Nephron progenitor cell (in vitro differentiated cells): ENCODE data around the gene ANXA3.
A peak's percentile ranks its signal among the peaks of the same experiment; 100 is the strongest.

Source experiments
- DNase-seq: peaks from one replicate; pipeline ENCODE4 v3.0.0; 2021
- H3K27ac Mint-ChIP-seq: 2 replicates; pipeline ENCODE4 v1.8.0; 2021; ENCODE audit warnings: mild to moderate bottlenecking, moderate library complexity, mixed read lengths
- H3K27me3 Mint-ChIP-seq: 2 replicates; pipeline ENCODE4 v1.8.0; 2021; ENCODE audit warnings: mild to moderate bottlenecking, low read depth, mixed read lengths; ENCODE audit not compliant: poor library complexity
- H3K36me3 Mint-ChIP-seq: 2 replicates; pipeline ENCODE4 v1.8.0; 2021; ENCODE audit warnings: low read depth, mixed read lengths
- H3K4me1 Mint-ChIP-seq: 2 replicates; pipeline ENCODE4 v1.8.0; 2021; ENCODE audit warnings: mixed read lengths
- H3K4me3 Mint-ChIP-seq: 2 replicates; pipeline ENCODE4 v1.8.0; 2021; ENCODE audit warnings: mild to moderate bottlenecking, moderate library complexity, mixed read lengths
- H3K9me3 Mint-ChIP-seq: 2 replicates; pipeline ENCODE4 v1.8.0; 2021; ENCODE audit warnings: mild to moderate bottlenecking, moderate library complexity, mixed read lengths
- TF ChIP-seq, protein P1 (sequence below): fragments of 200-600 bp; sonication (generic); IDR thresholded peaks from 2 replicates; pipeline ENCODE4 v1.5.0; 2021; ENCODE audit warnings: antibody characterized with exemption

Gene ANXA3

DNA sequence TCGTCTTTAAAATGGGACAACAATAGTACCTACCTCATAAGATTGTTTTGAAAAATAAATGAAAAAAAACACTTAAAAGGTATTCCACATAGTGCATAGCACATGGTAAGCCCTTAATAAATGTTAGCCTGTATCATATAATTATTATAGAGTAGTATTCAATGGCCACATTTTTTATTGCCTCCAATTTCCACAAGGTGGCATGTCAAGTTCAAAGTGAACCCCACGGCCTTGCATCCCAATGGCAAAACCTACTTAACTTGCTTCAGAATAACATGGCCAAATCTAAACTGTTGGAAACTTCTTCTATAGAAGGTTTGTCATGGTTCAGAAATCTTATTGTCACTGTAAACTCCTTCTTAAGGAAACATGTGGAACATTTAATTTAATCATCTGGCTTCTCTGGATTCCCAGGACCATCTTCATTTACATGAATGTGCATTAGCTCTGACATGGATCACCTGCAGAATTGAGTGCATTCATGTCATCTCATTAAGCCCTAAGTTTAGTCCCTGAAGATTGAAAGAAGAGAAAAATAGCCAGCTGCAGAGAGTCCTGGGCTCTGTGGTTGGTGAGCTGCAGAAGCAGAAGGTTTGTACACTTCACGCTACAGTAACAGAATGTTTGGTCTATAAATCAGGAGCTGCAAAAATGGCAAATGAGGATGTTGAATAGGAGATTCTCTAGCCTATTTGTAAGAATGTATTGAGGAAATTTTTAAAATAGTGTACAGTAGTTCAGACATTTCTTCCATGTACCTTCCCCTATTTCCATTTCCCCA is 61.0 kb downstream of the ANXA3 start:
- DNase-seq: no peak
- Mint-ChIP-seq H3K27me3 (peaks cover 9% of the 10 kb centered on the region), H3K4me3 (no peak overlapping the region), H3K27ac (no peak overlapping the region), H3K9me3 (no peaks in the 10 kb centered on the region), H3K4me1 (peaks cover 27% of the 10 kb centered on the region), H3K36me3 (no peaks in the 10 kb centered on the region)
- TF ChIP-seq, protein P1, sequence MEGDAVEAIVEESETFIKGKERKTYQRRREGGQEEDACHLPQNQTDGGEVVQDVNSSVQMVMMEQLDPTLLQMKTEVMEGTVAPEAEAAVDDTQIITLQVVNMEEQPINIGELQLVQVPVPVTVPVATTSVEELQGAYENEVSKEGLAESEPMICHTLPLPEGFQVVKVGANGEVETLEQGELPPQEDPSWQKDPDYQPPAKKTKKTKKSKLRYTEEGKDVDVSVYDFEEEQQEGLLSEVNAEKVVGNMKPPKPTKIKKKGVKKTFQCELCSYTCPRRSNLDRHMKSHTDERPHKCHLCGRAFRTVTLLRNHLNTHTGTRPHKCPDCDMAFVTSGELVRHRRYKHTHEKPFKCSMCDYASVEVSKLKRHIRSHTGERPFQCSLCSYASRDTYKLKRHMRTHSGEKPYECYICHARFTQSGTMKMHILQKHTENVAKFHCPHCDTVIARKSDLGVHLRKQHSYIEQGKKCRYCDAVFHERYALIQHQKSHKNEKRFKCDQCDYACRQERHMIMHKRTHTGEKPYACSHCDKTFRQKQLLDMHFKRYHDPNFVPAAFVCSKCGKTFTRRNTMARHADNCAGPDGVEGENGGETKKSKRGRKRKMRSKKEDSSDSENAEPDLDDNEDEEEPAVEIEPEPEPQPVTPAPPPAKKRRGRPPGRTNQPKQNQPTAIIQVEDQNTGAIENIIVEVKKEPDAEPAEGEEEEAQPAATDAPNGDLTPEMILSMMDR: peak; percentile 19

DNA sequence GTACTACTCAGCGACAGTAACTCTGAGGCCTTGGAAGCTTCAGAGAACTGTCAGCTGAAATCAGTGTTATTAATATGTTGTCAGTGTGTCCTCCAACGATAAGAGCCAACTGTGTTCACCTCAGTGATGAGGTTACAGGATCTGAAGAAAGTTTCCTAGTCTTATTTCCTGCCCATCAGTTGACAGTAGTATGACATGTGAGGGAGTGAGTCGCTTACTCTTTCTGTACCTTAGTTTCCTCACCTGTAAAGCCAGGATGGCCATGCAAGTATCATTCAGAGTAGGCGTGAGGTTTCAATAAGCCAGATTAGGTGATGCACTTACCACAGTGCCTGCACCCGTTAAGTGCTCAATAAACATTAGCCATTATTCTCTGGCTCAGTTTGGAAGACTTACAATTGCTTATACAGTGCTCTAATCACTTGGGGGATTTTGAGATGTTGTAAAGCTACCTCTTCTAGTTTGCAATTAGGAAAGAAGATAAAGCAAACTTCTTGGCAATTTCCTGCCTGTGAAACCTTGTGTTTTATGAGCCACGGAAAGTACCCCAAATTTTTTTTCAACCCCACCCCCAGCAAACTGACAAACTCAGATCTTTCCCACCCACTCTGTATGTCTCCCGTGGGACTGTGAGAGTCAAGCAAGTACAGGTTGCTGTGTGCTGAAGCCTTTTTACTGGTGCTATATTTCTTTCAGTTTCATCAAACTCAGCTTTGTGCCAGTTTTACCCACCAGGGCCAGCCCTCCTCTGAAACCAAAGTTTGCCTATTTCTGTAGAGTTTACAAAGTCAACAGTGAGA is 62.2 kb downstream of the ANXA3 start:
- peaks cover 27% of the 10 kb centered on the region for H3K4me1 Mint-ChIP-seq
- H3K4me3 Mint-ChIP-seq: no peak overlapping the region
- H3K27ac Mint-ChIP-seq: peak overlapping the region; percentile 90
- no peak for DNase-seq
- TF ChIP-seq, protein P1: no peak
- H3K36me3 Mint-ChIP-seq: no peaks in the 10 kb centered on the region
- H3K9me3 Mint-ChIP-seq: no peaks in the 10 kb centered on the region
- peaks cover 5% of the 10 kb centered on the region for H3K27me3 Mint-ChIP-seq

DNA sequence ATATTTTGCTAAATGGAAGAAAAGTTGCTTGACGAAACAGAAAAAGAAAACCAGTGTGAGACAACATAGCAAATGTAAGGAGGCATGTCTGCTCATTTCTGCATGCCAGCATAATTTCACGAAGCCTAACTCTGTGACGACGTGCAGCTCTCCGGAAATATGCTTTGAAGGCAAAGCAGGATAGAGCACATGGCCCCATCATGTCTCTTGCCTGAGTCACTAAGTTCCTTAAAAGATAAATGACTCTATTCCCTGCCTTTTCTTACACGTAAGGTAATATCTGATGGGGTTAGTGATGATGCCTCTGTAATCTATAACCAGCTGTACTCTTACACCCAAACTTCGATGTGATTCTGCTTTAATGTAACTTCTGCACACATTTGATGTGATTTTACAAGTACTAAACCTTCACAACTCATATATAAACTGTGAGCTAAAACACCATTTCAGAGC is 64.5 kb downstream of the ANXA3 start:
- Mint-ChIP-seq H3K4me1 (peaks cover 30% of the 10 kb centered on the region), H3K36me3 (no peaks in the 10 kb centered on the region), H3K27ac (no peak overlapping the region), H3K9me3 (no peaks in the 10 kb centered on the region), H3K27me3 (peaks cover 5% of the 10 kb centered on the region), H3K4me3 (no peak overlapping the region)
- TF ChIP-seq, protein P1: no peak
- no peak for DNase-seq

DNA sequence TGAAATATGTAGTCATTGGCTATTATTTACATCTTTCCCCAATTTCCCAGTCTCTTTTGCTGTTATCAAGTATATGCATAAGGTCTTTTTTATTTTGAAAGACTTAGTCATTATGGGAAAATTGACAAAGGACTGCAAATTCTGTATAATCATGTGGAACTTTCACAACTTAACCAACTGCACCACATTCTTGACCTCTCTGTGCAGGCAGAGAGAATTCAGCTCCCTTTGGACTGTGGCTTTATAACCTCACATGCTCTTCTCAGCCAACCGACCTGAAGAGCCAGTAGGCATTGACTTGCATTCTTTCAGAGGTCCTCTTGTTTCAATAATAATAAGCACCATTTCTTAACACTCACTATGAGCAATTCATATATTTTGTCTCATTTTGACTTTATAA is 66.9 kb downstream of the ANXA3 start:
- H3K36me3 Mint-ChIP-seq: no peaks in the 10 kb centered on the region
- no peak overlapping the region for H3K27ac Mint-ChIP-seq
- DNase-seq: no peak
- peaks cover 46% of the 10 kb centered on the region for H3K4me1 Mint-ChIP-seq
- no peak overlapping the region for H3K4me3 Mint-ChIP-seq
- no peaks in the 10 kb centered on the region for H3K27me3 Mint-ChIP-seq
- no peaks in the 10 kb centered on the region for H3K9me3 Mint-ChIP-seq
- TF ChIP-seq, protein P1: no peak

DNA sequence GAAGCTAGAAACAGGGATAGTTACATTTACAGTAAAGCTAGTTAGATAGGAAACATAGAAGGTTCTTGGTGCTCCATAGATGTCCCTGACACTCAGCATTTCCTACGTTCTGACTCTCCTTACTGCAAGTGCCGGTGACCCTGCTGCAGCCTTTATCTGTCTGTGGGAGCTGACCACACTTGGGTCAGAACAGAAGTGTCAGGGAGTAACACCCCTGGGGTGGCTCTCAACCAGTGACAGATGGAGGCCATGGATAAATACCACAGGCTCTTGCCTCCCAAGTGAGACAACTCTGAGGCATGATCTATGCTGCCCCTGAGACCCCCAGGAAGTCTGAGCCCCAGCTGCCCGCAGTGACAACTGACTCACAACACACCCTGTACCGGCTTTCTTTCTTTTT is 69.8 kb downstream of the ANXA3 start:
- Mint-ChIP-seq H3K27me3 (no peaks in the 10 kb centered on the region), H3K36me3 (no peaks in the 10 kb centered on the region), H3K4me3 (no peak overlapping the region), H3K27ac (peak overlapping the region; percentile 16), H3K4me1 (peaks cover 24% of the 10 kb centered on the region), H3K9me3 (no peaks in the 10 kb centered on the region)
- TF ChIP-seq, protein P1: no peak
- no peak for DNase-seq
